H1 (cell line): Measurements from ENCODE around the gene ENKD1.

ENCODE experiments used
- POLR2A ChIP-seq, 2 experiments: IDR thresholded peaks; 1 replicate in 1 of 2; 2 replicates in 1 of 2; pipeline ENCODE4 v1.6.1; 2011; ENCODE audit warnings: low read depth in 2 of 2, low read length in 2 of 2, mild to moderate bottlenecking in 2 of 2; ENCODE audit errors: control extremely low read depth in 1 of 2
- TF ChIP-seq, protein P1 (sequence below), 3 experiments: IDR thresholded peaks; 1 replicate in 2 of 3; 2 replicates in 1 of 3; pipeline versions ENCODE4 v1.5.1 to v1.6.1; 2011; ENCODE audit warnings: low read length in 3 of 3, mild to moderate bottlenecking in 3 of 3, inconsistent platforms in 2 of 3, low read depth in 1 of 3, moderate library complexity in 1 of 3; ENCODE audit not compliant: insufficient read depth in 1 of 3; ENCODE audit errors: control extremely low read depth in 1 of 3

DNA sequence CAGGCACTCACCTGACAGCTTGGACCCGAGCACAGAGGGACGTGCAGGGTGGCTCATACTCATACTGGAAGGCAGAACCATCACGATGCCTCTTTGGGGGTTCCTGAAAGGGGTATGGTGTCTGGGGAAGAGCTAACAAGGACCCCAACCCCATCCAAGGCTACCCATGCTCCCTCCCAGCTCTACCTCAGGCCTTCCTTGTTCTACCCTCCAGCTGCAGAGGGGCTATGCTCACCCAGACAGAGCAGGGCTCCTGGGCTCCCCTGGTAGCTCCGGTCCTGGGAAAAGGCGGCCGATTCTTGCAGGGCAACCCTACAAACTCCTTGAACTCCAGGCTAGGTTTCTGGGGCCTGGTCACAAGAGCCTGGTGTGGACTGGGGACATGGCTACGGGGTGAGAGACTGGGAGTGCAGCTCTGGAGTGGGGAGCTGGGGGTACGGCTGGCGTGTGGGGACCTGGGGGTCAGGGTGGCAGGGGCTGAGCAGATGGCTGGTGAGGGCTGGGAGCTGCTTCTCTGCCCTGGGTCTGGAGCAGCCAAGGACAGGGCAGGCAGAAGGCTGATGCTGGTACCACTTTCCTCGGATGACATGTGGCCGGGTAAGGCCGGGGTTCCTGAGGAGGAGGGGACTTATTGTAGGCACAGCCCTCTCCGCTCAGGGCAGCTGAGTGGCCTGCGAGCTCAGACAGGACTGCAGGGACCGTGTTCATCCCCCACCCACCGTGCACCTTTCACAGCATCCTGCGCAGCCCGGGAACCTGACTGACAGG, 8.6 kb downstream of the ENKD1 start:
- no peak for TF ChIP-seq POLR2A (IDR thresholded peaks at IDR 0.05; ENCODE audit: control extremely low read depth in 1 of 2, low read depth in 2 of 2, low read length in 2 of 2)
- TF ChIP-seq, protein P1, sequence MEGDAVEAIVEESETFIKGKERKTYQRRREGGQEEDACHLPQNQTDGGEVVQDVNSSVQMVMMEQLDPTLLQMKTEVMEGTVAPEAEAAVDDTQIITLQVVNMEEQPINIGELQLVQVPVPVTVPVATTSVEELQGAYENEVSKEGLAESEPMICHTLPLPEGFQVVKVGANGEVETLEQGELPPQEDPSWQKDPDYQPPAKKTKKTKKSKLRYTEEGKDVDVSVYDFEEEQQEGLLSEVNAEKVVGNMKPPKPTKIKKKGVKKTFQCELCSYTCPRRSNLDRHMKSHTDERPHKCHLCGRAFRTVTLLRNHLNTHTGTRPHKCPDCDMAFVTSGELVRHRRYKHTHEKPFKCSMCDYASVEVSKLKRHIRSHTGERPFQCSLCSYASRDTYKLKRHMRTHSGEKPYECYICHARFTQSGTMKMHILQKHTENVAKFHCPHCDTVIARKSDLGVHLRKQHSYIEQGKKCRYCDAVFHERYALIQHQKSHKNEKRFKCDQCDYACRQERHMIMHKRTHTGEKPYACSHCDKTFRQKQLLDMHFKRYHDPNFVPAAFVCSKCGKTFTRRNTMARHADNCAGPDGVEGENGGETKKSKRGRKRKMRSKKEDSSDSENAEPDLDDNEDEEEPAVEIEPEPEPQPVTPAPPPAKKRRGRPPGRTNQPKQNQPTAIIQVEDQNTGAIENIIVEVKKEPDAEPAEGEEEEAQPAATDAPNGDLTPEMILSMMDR (IDR thresholded peaks at IDR 0.05; ENCODE audit: control extremely low read depth in 1 of 3, insufficient read depth in 1 of 3, low read depth in 1 of 3, low read length in 3 of 3) = no peak
